H9 (cell line): ENCODE results near the gene ST7L. TPM values are rescaled to one million over a fixed set of nuclear protein-coding genes. Genes with fewer than 3 reads are reported as not detected.

Experiments
- DNase-seq: peaks from one replicate; pipeline ENCODE4 v3.0.0-alpha.2; 2017
- H2AFZ ChIP-seq: one replicate; pipeline ENCODE4 v1.6.1; 2013; ENCODE audit warnings: mild to moderate bottlenecking, low read length, control low read depth, moderate library complexity
- H2AK5ac ChIP-seq: 2 replicates; pipeline ENCODE4 v1.6.1; 2013; ENCODE audit warnings: low read length, control low read depth, mixed read lengths; ENCODE audit not compliant: insufficient read length
- H2BK120ac ChIP-seq: one replicate; pipeline ENCODE4 v1.6.1; 2013; ENCODE audit warnings: low read depth, mild to moderate bottlenecking, low read length, control low read depth, inconsistent platforms; ENCODE audit not compliant: poor library complexity, severe bottlenecking
- H2BK12ac ChIP-seq: 2 replicates; pipeline ENCODE4 v1.6.1; 2013; ENCODE audit warnings: low read length, control low read depth, mixed read lengths, low read depth; ENCODE audit not compliant: insufficient read length
- H2BK15ac ChIP-seq: 2 replicates; pipeline ENCODE4 v1.6.1; 2013; ENCODE audit warnings: low read depth, low read length, control low read depth
- H2BK20ac ChIP-seq: one replicate; pipeline ENCODE4 v1.6.1; 2013; ENCODE audit warnings: low read depth, mild to moderate bottlenecking, low read length, control low read depth, inconsistent platforms; ENCODE audit not compliant: poor library complexity, severe bottlenecking
- H2BK5ac ChIP-seq: 2 replicates; pipeline ENCODE4 v1.6.1; 2013; ENCODE audit warnings: low read length, control low read depth, mixed read lengths; ENCODE audit not compliant: insufficient read length
- H3K14ac ChIP-seq: 2 replicates; pipeline ENCODE4 v1.6.1; 2013; ENCODE audit warnings: low read length, control low read depth; ENCODE audit not compliant: insufficient read depth
- H3K18ac ChIP-seq: 2 replicates; pipeline ENCODE4 v1.6.1; 2013; ENCODE audit warnings: low read depth, mild to moderate bottlenecking, mixed read lengths, low read length, control low read depth; ENCODE audit not compliant: insufficient read length
- H3K23ac ChIP-seq: 2 replicates; pipeline ENCODE4 v1.6.1; 2013; ENCODE audit warnings: low read length, control low read depth, mixed read lengths, low read depth; ENCODE audit not compliant: insufficient read length
- H3K23me2 ChIP-seq: 2 replicates; pipeline ENCODE4 v1.6.1; 2013; ENCODE audit warnings: low read depth, mild to moderate bottlenecking, mixed read lengths, low read length, control low read depth; ENCODE audit not compliant: insufficient read length, poor library complexity, severe bottlenecking
- H3K27ac ChIP-seq: 2 replicates; pipeline ENCODE4 v1.5.1; 2013; ENCODE audit warnings: low read length, control low read depth, mixed read lengths, low read depth; ENCODE audit not compliant: insufficient read length
- H3K27me3 ChIP-seq: 2 replicates; pipeline ENCODE4 v1.6.1; 2013; ENCODE audit warnings: low read length, control low read depth, inconsistent platforms; ENCODE audit not compliant: insufficient read depth
- H3K4ac ChIP-seq: 2 replicates; pipeline ENCODE4 v1.6.1; 2013; ENCODE audit warnings: low read depth, mild to moderate bottlenecking, control low read depth, inconsistent platforms, low read length, moderate library complexity
- H3K4me1 ChIP-seq: 2 replicates; pipeline ENCODE4 v1.6.1; 2013; ENCODE audit warnings: low read length, control low read depth, inconsistent platforms; ENCODE audit not compliant: insufficient read depth
- H3K4me2 ChIP-seq: 2 replicates; pipeline ENCODE4 v1.6.1; 2013; ENCODE audit warnings: low read length, control low read depth, mixed read lengths; ENCODE audit not compliant: insufficient read length, insufficient read depth
- H3K56ac ChIP-seq: 2 replicates; pipeline ENCODE4 v1.6.1; 2013; ENCODE audit warnings: low read depth, mild to moderate bottlenecking, mixed read lengths, low read length, control low read depth; ENCODE audit not compliant: insufficient read length
- H3K79me1 ChIP-seq: 2 replicates; pipeline ENCODE4 v1.6.1; 2013; ENCODE audit warnings: low read depth, mild to moderate bottlenecking, moderate library complexity, low read length, control low read depth, inconsistent platforms; ENCODE audit not compliant: insufficient read depth, poor library complexity, severe bottlenecking
- H3K79me2 ChIP-seq: 2 replicates; pipeline ENCODE4 v1.6.1; 2013; ENCODE audit warnings: low read length, control low read depth, inconsistent platforms; ENCODE audit not compliant: insufficient read depth
- H3K9ac ChIP-seq: 2 replicates; pipeline ENCODE4 v1.6.1; 2013; ENCODE audit warnings: low read length, control low read depth, mixed read lengths; ENCODE audit not compliant: insufficient read length; ENCODE audit errors: extremely low read depth
- H3K9me3 ChIP-seq: one replicate; pipeline ENCODE4 v1.6.1; 2013; ENCODE audit warnings: low read depth, low read length, inconsistent platforms; ENCODE audit not compliant: control insufficient read depth
- H3T11ph ChIP-seq: one replicate; pipeline ENCODE4 v1.6.1; 2013; ENCODE audit warnings: mild to moderate bottlenecking, low read length, control low read depth, inconsistent platforms
- H4K20me1 ChIP-seq: one replicate; pipeline ENCODE4 v1.6.1; 2013; ENCODE audit not compliant: control insufficient read depth, insufficient read length, insufficient read depth
- H4K5ac ChIP-seq: 2 replicates; pipeline ENCODE4 v1.6.1; 2013; ENCODE audit warnings: low read depth, mild to moderate bottlenecking, mixed read lengths, low read length, control low read depth; ENCODE audit not compliant: insufficient read length
- H4K8ac ChIP-seq: replicated peaks from 2 replicates; pipeline ENCODE4 v1.6.1; 2013; ENCODE audit warnings: low read length, control low read depth, mixed read lengths, low read depth; ENCODE audit not compliant: insufficient read length
- H4K91ac ChIP-seq: 2 replicates; pipeline ENCODE4 v1.6.1; 2013; ENCODE audit warnings: low read depth, mild to moderate bottlenecking, moderate library complexity, mixed read lengths, low read length, control low read depth; ENCODE audit not compliant: insufficient read length
- H3K27ac Mint-ChIP-seq, 3 experiments: 2 replicates in 2 of 3; 3 replicates in 1 of 3; pipeline ENCODE4 v1.8.0; 2020 to 2021; ENCODE audit warnings: mixed read lengths in 3 of 3, mild to moderate bottlenecking in 1 of 3, moderate library complexity in 1 of 3
- H3K27me3 Mint-ChIP-seq: 2 replicates; pipeline ENCODE4 v1.8.0; 2021; ENCODE audit warnings: low read depth, mild to moderate bottlenecking, moderate library complexity, mixed read lengths
- H3K36me3 Mint-ChIP-seq, 3 experiments: 2 replicates in 2 of 3; 3 replicates in 1 of 3; pipeline ENCODE4 v1.8.0; 2020 to 2021; ENCODE audit warnings: low read depth in 3 of 3, mixed read lengths in 3 of 3; ENCODE audit not compliant: insufficient read depth in 1 of 3
- H3K4me1 Mint-ChIP-seq, 2 experiments: 2 replicates each; pipeline ENCODE4 v1.8.0; 2020; ENCODE audit warnings: mixed read lengths in 2 of 2
- H3K4me3 Mint-ChIP-seq, 2 experiments: 2 replicates in 1 of 2; 3 replicates in 1 of 2; pipeline ENCODE4 v1.8.0; 2020 to 2021; ENCODE audit warnings: mild to moderate bottlenecking in 2 of 2, mixed read lengths in 2 of 2, moderate library complexity in 1 of 2
- H3K9me3 Mint-ChIP-seq, 2 experiments: 2 replicates in 1 of 2; 3 replicates in 1 of 2; pipeline ENCODE4 v1.8.0; 2020; ENCODE audit warnings: mild to moderate bottlenecking in 2 of 2, mixed read lengths in 2 of 2, moderate library complexity in 1 of 2
- whole genome bisulfite sequencing: extraction: QIAGEN DNeasy Blood & Tissue Kit; methylation state at CpG from one replicate; pipeline ENCODE4 v1.1.7; 2013; ENCODE audit warnings: missing lambda C conversion rate, low lambda C conversion rate, mixed read lengths; ENCODE audit not compliant: insufficient read length; ENCODE audit errors: extremely low coverage; 5-methylcytosine and 5-hydroxymethylcytosine counted together
- total RNA-seq: library from RNA; stranded (reverse); gene quantifications from 2 replicates; pipeline ENCODE4 v1.2.1, GENCODE V29; 2021
- TF ChIP-seq, protein P1 (sequence below): fragments of 200-600 bp; sonication (generic); conservative IDR thresholded peaks from 3 replicates; pipeline ENCODE4 v1.8.0; 2021; ENCODE audit warnings: antibody characterized with exemption, mild to moderate bottlenecking

The ST7L gene
- total RNA-seq, 1 experiment from 2014 or later = 16.0 TPM

DNA sequence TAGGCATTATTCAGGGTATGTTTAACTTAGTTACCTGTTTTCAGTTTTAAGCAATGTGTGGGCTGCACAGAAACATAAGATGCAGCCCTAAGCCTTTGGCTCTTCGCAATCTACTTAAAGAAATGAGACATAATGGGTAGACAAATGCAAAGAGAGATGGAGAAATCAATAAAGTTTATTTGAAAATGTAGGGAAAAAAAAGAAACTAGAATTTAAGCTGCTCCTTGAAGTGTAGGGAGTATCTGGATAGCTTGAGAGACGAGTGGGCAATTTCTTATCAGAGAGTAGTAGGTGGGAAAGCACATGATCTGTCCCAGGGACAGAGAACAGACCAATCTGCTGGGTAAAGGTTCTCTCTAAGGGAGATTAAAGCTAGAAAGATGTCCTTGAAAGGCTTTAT, 101.3 kb downstream of the ST7L start:
- Histone ChIP-seq H3K18ac (no peak overlapping the region), H3T11ph (no peak overlapping the region), H2AK5ac (no peak overlapping the region), H2AFZ (no peak overlapping the region), H3K4me2 (no peak overlapping the region), H4K20me1 (no peaks in the 10 kb centered on the region), H2BK120ac (no peak overlapping the region), H2BK5ac (no peak overlapping the region), H2BK12ac (no peak overlapping the region), H3K23me2 (no peaks in the 10 kb centered on the region), H3K9ac (no peak overlapping the region), H3K79me2 (no peaks in the 10 kb centered on the region), H3K14ac (no peak overlapping the region), H3K4me1 (no peaks in the 10 kb centered on the region), H4K91ac (no peak overlapping the region), H3K56ac (no peak overlapping the region), H3K9me3 (no peaks in the 10 kb centered on the region), H3K27me3 (no peaks in the 10 kb centered on the region), H3K23ac (no peak overlapping the region), H4K5ac (no peak overlapping the region), H3K4ac (no peak overlapping the region), H2BK15ac (no peak overlapping the region), H2BK20ac (no peak overlapping the region), H3K79me1 (no peaks in the 10 kb centered on the region), H3K27ac (no peak overlapping the region), H4K8ac (no peak overlapping the region)
- H3K27ac Mint-ChIP-seq = no peak overlapping the region
- WGBS = no CpG with 5 or more reads among the region's 2 CpGs
- H3K36me3 Mint-ChIP-seq = no peaks in the 10 kb centered on the region; a peak in 1 of 7 replicates
- H3K9me3 Mint-ChIP-seq = no peaks in the 10 kb centered on the region
- H3K27me3 Mint-ChIP-seq = peaks cover 34% of the 10 kb centered on the region
- no peak for DNase-seq
- TF ChIP-seq, protein P1, sequence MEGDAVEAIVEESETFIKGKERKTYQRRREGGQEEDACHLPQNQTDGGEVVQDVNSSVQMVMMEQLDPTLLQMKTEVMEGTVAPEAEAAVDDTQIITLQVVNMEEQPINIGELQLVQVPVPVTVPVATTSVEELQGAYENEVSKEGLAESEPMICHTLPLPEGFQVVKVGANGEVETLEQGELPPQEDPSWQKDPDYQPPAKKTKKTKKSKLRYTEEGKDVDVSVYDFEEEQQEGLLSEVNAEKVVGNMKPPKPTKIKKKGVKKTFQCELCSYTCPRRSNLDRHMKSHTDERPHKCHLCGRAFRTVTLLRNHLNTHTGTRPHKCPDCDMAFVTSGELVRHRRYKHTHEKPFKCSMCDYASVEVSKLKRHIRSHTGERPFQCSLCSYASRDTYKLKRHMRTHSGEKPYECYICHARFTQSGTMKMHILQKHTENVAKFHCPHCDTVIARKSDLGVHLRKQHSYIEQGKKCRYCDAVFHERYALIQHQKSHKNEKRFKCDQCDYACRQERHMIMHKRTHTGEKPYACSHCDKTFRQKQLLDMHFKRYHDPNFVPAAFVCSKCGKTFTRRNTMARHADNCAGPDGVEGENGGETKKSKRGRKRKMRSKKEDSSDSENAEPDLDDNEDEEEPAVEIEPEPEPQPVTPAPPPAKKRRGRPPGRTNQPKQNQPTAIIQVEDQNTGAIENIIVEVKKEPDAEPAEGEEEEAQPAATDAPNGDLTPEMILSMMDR = no peak
- H3K4me3 Mint-ChIP-seq = no peak overlapping the region
- H3K4me1 Mint-ChIP-seq = peaks cover 11 to 18% of the 10 kb centered on the region in 2 experiments
